H1 (cell line): Measurements from ENCODE around the gene ACTR6. TPM values are rescaled to one million over a fixed set of nuclear protein-coding genes. Genes with fewer than 3 reads are reported as not detected.

ENCODE experiments used
- CTCF ChIA-PET: fragments of 300-600 bp; sonication (Branson Sonifier 250); formaldehyde crosslinking; loops from one replicate; lab custom pipeline; 2021; ENCODE audit not compliant: partially characterized antibody; lab: Charles Lee
- POLR2A ChIA-PET: fragments of 300-600 bp; sonication (Branson Sonifier 250); formaldehyde crosslinking; loops from one replicate; lab custom pipeline; 2021; ENCODE audit warnings: inconsistent platforms; ENCODE audit not compliant: partially characterized antibody; lab: Charles Lee
- DNase-seq, 2 experiments: peaks; one replicate each; pipeline versions ENCODE4 v3.0.0 to v3.0.0-alpha.2; 2010 to 2022; ENCODE audit warnings: low spot score in 2 of 2, low read depth in 1 of 2, mixed read lengths in 1 of 2
- FAIRE-seq: peaks from 2 replicates; lab custom pipeline; 2011; peaks lifted over from hg19 to GRCh38; lab: Jason Lieb, UNC
- H2AFZ ChIP-seq: 2 replicates; pipeline ENCODE4 v1.8.1; 2012; ENCODE audit warnings: low read length, inconsistent platforms
- H2AK5ac ChIP-seq: 2 replicates; pipeline ENCODE4 v1.6.1; 2013; ENCODE audit warnings: low read depth, low read length
- H2BK120ac ChIP-seq: replicated peaks from 2 replicates; pipeline ENCODE3; 2013; ENCODE audit warnings: low read depth, low read length, inconsistent platforms
- H2BK12ac ChIP-seq: 2 replicates; pipeline ENCODE4 v1.6.1; 2013; ENCODE audit warnings: low read depth, low read length
- H2BK15ac ChIP-seq: 2 replicates; pipeline ENCODE4 v1.6.1; 2013; ENCODE audit warnings: low read length
- H2BK20ac ChIP-seq: 2 replicates; pipeline ENCODE4 v1.6.1; 2013; ENCODE audit warnings: low read length
- H2BK5ac ChIP-seq: 2 replicates; pipeline ENCODE4 v1.6.1; 2013; ENCODE audit warnings: low read depth, low read length
- H3K14ac ChIP-seq: 2 replicates; pipeline ENCODE4 v1.6.1; 2013; ENCODE audit warnings: inconsistent platforms; ENCODE audit not compliant: insufficient read length
- H3K18ac ChIP-seq: 2 replicates; pipeline ENCODE4 v1.6.1; 2013; ENCODE audit warnings: low read length; ENCODE audit errors: extremely low read depth
- H3K23ac ChIP-seq: 2 replicates; pipeline ENCODE4 v1.6.1; 2013; ENCODE audit warnings: inconsistent platforms; ENCODE audit not compliant: insufficient read length
- H3K23me2 ChIP-seq: 2 replicates; pipeline ENCODE4 v1.6.1; 2013; ENCODE audit warnings: low read depth, low read length
- H3K27ac ChIP-seq: 2 replicates; pipeline ENCODE4 v1.6.1; 2011; ENCODE audit warnings: low read depth, low read length, inconsistent platforms
- H3K27me3 ChIP-seq, 4 experiments: replicated peaks in 1 of 4; 1 replicate in 1 of 4; 2 replicates in 3 of 4; pipeline versions ENCODE4 v1.6.1 to v1.8.1; 2011 to 2013; ENCODE audit warnings: low read length in 3 of 4, mild to moderate bottlenecking in 3 of 4, inconsistent platforms in 2 of 4, mixed read lengths in 2 of 4, moderate library complexity in 1 of 4; ENCODE audit not compliant: control insufficient read depth in 3 of 4, insufficient read depth in 3 of 4; ENCODE audit errors: extremely low read depth in 1 of 4
- H3K36me3 ChIP-seq, 4 experiments: 2 replicates each; pipeline versions ENCODE4 v1.6.1 to v1.8.1; 2011 to 2013; ENCODE audit warnings: mild to moderate bottlenecking in 4 of 4, low read length in 3 of 4, moderate library complexity in 2 of 4, control low read depth in 1 of 4, inconsistent platforms in 1 of 4; ENCODE audit not compliant: insufficient read depth in 4 of 4, control insufficient read depth in 2 of 4
- H3K4ac ChIP-seq: replicated peaks from 2 replicates; pipeline ENCODE3; 2013; ENCODE audit warnings: low read length, low read depth, mixed read lengths, inconsistent platforms; ENCODE audit not compliant: insufficient read length
- H3K4me1 ChIP-seq, 4 experiments: replicated peaks in 1 of 4; 1 replicate in 1 of 4; 2 replicates in 3 of 4; pipeline versions ENCODE4 v1.6.1 to v1.8.1; 2011 to 2013; ENCODE audit warnings: low read length in 3 of 4, inconsistent platforms in 2 of 4, mixed read lengths in 1 of 4; ENCODE audit not compliant: insufficient read depth in 4 of 4, control insufficient read depth in 3 of 4
- H3K4me2 ChIP-seq, 2 experiments: 2 replicates each; pipeline versions ENCODE4 v1.6.1 to v1.8.1; 2011 to 2013; ENCODE audit warnings: low read depth in 2 of 2, low read length in 2 of 2, control low read depth in 1 of 2, inconsistent platforms in 1 of 2, mild to moderate bottlenecking in 1 of 2; ENCODE audit not compliant: insufficient read depth in 1 of 2
- H3K4me3 ChIP-seq, 4 experiments: fragments of 200-600, 300-600 bp in 1 of 4; sonication (generic), shearing (Covaris generic), sonication (Bioruptor Twin) in 1 of 4; 2 replicates each; pipeline versions ENCODE4 v1.5.1 to v1.8.1; 2011 to 2016; ENCODE audit warnings: low read length in 4 of 4, low read depth in 3 of 4, control low read depth in 2 of 4, inconsistent platforms in 2 of 4, mild to moderate bottlenecking in 2 of 4, mixed read lengths in 1 of 4, moderate library complexity in 1 of 4; ENCODE audit not compliant: insufficient read depth in 2 of 4; ENCODE audit errors: extremely low read depth in 1 of 4
- H3K56ac ChIP-seq: replicated peaks from 2 replicates; pipeline ENCODE3; 2013; ENCODE audit warnings: low read depth, mild to moderate bottlenecking, mixed read lengths, low read length, inconsistent platforms; ENCODE audit not compliant: insufficient read length
- H3K79me1 ChIP-seq: 2 replicates; pipeline ENCODE4 v1.6.1; 2013; ENCODE audit warnings: low read depth, low read length, control low read depth
- H3K79me2 ChIP-seq, 2 experiments: 2 replicates each; pipeline versions ENCODE4 v1.6.1 to v1.8.1; 2012 to 2013; ENCODE audit warnings: low read length in 2 of 2, mild to moderate bottlenecking in 2 of 2, inconsistent platforms in 1 of 2; ENCODE audit not compliant: insufficient read depth in 2 of 2, control insufficient read depth in 1 of 2
- H3K9ac ChIP-seq, 4 experiments: replicated peaks in 1 of 4; 1 replicate in 1 of 4; 2 replicates in 3 of 4; pipeline versions ENCODE4 v1.6.1 to v1.8.1; 2011 to 2013; ENCODE audit warnings: low read depth in 3 of 4, low read length in 3 of 4, control low read depth in 2 of 4, mild to moderate bottlenecking in 2 of 4, moderate library complexity in 2 of 4, inconsistent platforms in 1 of 4; ENCODE audit errors: extremely low read depth in 1 of 4
- H3K9me3 ChIP-seq, 2 experiments: 2 replicates each; pipeline versions ENCODE4 v1.6.1 to v1.8.1; 2012 to 2013; ENCODE audit warnings: mild to moderate bottlenecking in 2 of 2, moderate library complexity in 2 of 2, control low read depth in 1 of 2, inconsistent platforms in 1 of 2, low read depth in 1 of 2, low read length in 1 of 2, mixed read lengths in 1 of 2; ENCODE audit not compliant: insufficient read depth in 2 of 2
- H4K20me1 ChIP-seq, 2 experiments: replicated peaks in 1 of 2; 2 replicates each; pipeline versions ENCODE3 to v1.8.1; 2011 to 2013; ENCODE audit warnings: inconsistent platforms in 2 of 2, low read length in 2 of 2, mild to moderate bottlenecking in 1 of 2; ENCODE audit not compliant: insufficient read depth in 2 of 2, control insufficient read depth in 1 of 2
- H4K5ac ChIP-seq: 2 replicates; pipeline ENCODE4 v1.6.1; 2013; ENCODE audit warnings: low read length, low read depth, mixed read lengths, inconsistent platforms; ENCODE audit not compliant: insufficient read length
- H4K8ac ChIP-seq: 2 replicates; pipeline ENCODE4 v1.8.0; 2013; ENCODE audit warnings: mild to moderate bottlenecking, moderate library complexity, low read length, inconsistent platforms; ENCODE audit not compliant: insufficient read depth; ENCODE audit errors: extremely low read depth
- H4K91ac ChIP-seq: replicated peaks from 2 replicates; pipeline ENCODE3; 2013; ENCODE audit warnings: low read length, mixed read lengths, inconsistent platforms; ENCODE audit not compliant: insufficient read length
- CREB1 ChIP-seq: IDR thresholded peaks from 2 replicates; pipeline ENCODE4 v1.6.1; 2012; ENCODE audit warnings: inconsistent platforms
- RAD21 ChIP-seq, 2 experiments: IDR thresholded peaks in 1 of 2; conservative IDR thresholded peaks in 1 of 2; 2 replicates each; pipeline ENCODE4 v1.6.1; 2011; ENCODE audit warnings: low read depth in 2 of 2, low read length in 2 of 2, improper control_type of control experiment in 1 of 2, inconsistent platforms in 1 of 2, mild to moderate bottlenecking in 1 of 2, moderate library complexity in 1 of 2
- SIRT6 ChIP-seq: IDR thresholded peaks from one replicate; pipeline ENCODE4 v1.7.1; 2012; ENCODE audit warnings: low read length, inconsistent platforms
- WGBS, 2 experiments: shearing (Covaris generic) in 1 of 2; methylation state at CpG; one replicate each; pipeline versions ENCODE4 v1.1.6 to v1.1.7; 2013 to 2015; ENCODE audit warnings: low lambda C conversion rate in 2 of 2, mixed read lengths in 2 of 2, inconsistent platforms in 1 of 2, low coverage in 1 of 2, missing lambda C conversion rate in 1 of 2; ENCODE audit not compliant: insufficient replicate concordance in 2 of 2, insufficient coverage in 1 of 2, insufficient read length in 1 of 2; ENCODE audit errors: extremely low coverage in 1 of 2, missing lambda C conversion rate in 1 of 2; 5-methylcytosine and 5-hydroxymethylcytosine counted together
- polyA plus RNA-seq, 7 experiments: library from polyadenylated mRNA; depleted of rRNA in 3 of 7; stranded (reverse) in 5 of 7; unstranded in 2 of 7; fragments of >200 nt in 5 of 7; fragments of 200-250 nt in 2 of 7; gene quantifications; 1 replicate in 5 of 7; 2 replicates in 1 of 7; 4 replicates in 1 of 7; pipeline versions ENCODE4 v1.2.1 to v1.2.3, GENCODE V29; 2011 to 2013; ENCODE audit warnings: missing spikeins in 2 of 7, mixed read lengths in 2 of 7
- total RNA-seq: library from RNA; stranded (reverse); fragmentation: NEBNext Ultra II Directional; extraction: Animal tissue kit (Norgen Biotek cat#: 25700); gene quantifications from 2 replicates; pipeline ENCODE4 v1.2.1, GENCODE V29; 2021

Gene ACTR6
- total and polyA plus RNA-seq, 2 of the 8 experiments (the other 6 are each of a cell fraction or from before 2014, with no cell fraction given), result 10.2 to 36.8 TPM

- ChIA-PET CTCF (interaction anchor here (5.3 kb wide), 1 partner anchor 38 kb away, joined by 29 read pairs; no protein-coding TSS in a partner anchor), POLR2A (interaction anchor here (1.0 to 1.5 kb wide), 3 partner anchors 9 to 36 kb away, joined by 3 to 5 read pairs (median 3); no protein-coding TSS in a partner anchor)
- no peak overlapping the region for H2BK120ac ChIP-seq
- H3K9ac ChIP-seq, result no peak overlapping the region
- H3K4me3 ChIP-seq, result no peak overlapping the region
- H2AFZ ChIP-seq, result no peak overlapping the region
- H3K79me1 ChIP-seq, result no peaks in the 10 kb centered on the region; the same call in 1 of the 2 replicates
- no peak overlapping the region for H3K4ac ChIP-seq
- no peaks in the 10 kb centered on the region for H3K27me3 ChIP-seq
- H3K23ac ChIP-seq, result no peak overlapping the region
- H3K18ac ChIP-seq, result no peak overlapping the region
- no peaks in the 10 kb centered on the region for H3K4me1 ChIP-seq
- H3K23me2 ChIP-seq, result no peaks in the 10 kb centered on the region
- H3K56ac ChIP-seq, result no peak overlapping the region
- no peak overlapping the region for H2BK5ac ChIP-seq
- H2BK15ac ChIP-seq, result no peak overlapping the region
- DNase-seq (no peak), FAIRE-seq (no peak)
- H4K5ac ChIP-seq, result no peak overlapping the region
- H2AK5ac ChIP-seq, result no peak overlapping the region
- no peak overlapping the region for H3K27ac ChIP-seq
- no peak overlapping the region for H4K8ac ChIP-seq
- H2BK12ac ChIP-seq, result no peak overlapping the region
- H3K14ac ChIP-seq, result no peak overlapping the region
- H3K9me3 ChIP-seq, result no peaks in the 10 kb centered on the region
- H4K20me1 ChIP-seq, result no peaks in the 10 kb centered on the region
- no peak overlapping the region for H3K4me2 ChIP-seq
- H2BK20ac ChIP-seq, result no peak overlapping the region
- WGBS, 2 experiments, result 90% methylated on average over 1 of the region's 1 CpG; no CpG with 5 or more reads in 1 of the 2 experiments
- peaks cover 0 to 5% of the 10 kb centered on the region in 2 experiments; a peak in 3 of 4 replicates for H3K79me2 ChIP-seq
- H3K36me3 ChIP-seq, result peaks cover 0 to 16% (median 4%) of the 10 kb centered on the region in 4 experiments; a peak in 3 of 8 replicates
- TF ChIP-seq RAD21 (IDR thresholded peaks at IDR 0.05 in 1 of 2, conservative IDR thresholded peaks at IDR 0.05 in 1 of 2; ENCODE audit: low read depth in 2 of 2, low read length in 2 of 2), result no peak
- no peak for TF ChIP-seq CREB1
- no peak for TF ChIP-seq SIRT6
- H4K91ac ChIP-seq, result no peak overlapping the region
These were observed 7.5 kb upstream of the ACTR6 start for GRCh38 chr12:100193085-100193484.
